Measurements from ENCODE around the gene LDB2. TPM values are rescaled to one million over a fixed set of nuclear protein-coding genes. Genes with fewer than 3 reads are reported as not detected.

LDB2 gene
- total and polyA plus RNA-seq, 2 donors (not counting 1 experiment from before 2014, with no cell fraction given), result not detected

DNA sequence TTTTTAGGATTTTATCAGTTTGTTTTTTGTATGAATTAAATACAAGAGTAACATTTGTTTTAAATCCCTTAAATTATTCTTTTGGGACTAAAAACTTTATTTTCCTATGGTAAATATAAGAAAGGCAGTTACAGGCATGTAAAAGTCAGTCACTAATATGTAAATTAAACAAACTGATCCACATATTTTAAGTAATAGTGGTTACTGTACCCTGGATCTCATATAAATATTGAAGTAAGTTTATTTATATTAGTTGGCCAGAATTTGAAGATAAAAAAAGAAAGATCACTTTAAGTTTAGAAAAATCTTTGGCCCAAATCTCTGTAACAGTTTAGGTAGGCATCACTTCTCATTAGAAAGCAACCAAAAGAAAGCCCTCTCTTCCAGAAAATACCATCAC lies 45.8 kb downstream of the LDB2 start:
- ATAC-seq (ENCODE audit: low read depth) (no peak), DNase-seq (no peak)
- H3K27me3 ChIP-seq (replicated peaks in 1 of 4; ENCODE audit: control extremely low read depth in 1 of 4, control insufficient read depth in 3 of 4, insufficient read depth in 4 of 4, low read length in 3 of 4), result no peaks in the 10 kb centered on the region
- TF ChIP-seq EZH2 (IDR thresholded peaks at IDR 0.05; ENCODE audit: borderline replicate concordance, insufficient read depth, low read depth, low read length, poor library complexity, severe bottlenecking), result no peak
- TF ChIP-seq, protein P1, sequence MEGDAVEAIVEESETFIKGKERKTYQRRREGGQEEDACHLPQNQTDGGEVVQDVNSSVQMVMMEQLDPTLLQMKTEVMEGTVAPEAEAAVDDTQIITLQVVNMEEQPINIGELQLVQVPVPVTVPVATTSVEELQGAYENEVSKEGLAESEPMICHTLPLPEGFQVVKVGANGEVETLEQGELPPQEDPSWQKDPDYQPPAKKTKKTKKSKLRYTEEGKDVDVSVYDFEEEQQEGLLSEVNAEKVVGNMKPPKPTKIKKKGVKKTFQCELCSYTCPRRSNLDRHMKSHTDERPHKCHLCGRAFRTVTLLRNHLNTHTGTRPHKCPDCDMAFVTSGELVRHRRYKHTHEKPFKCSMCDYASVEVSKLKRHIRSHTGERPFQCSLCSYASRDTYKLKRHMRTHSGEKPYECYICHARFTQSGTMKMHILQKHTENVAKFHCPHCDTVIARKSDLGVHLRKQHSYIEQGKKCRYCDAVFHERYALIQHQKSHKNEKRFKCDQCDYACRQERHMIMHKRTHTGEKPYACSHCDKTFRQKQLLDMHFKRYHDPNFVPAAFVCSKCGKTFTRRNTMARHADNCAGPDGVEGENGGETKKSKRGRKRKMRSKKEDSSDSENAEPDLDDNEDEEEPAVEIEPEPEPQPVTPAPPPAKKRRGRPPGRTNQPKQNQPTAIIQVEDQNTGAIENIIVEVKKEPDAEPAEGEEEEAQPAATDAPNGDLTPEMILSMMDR (IDR thresholded peaks at IDR 0.05), result no peak
- ChIA-PET CTCF (no interaction called here), POLR2A (no interaction called here)
- no peaks in the 10 kb centered on the region for H3K9me3 ChIP-seq (ENCODE audit: control extremely low read depth in 1 of 3, control insufficient read depth in 2 of 3, insufficient read depth in 1 of 3, low read length in 2 of 3)
- Mint-ChIP-seq H3K4me3 (no peak overlapping the region), H3K27me3 (no peaks in the 10 kb centered on the region), H3K4me1 (no peaks in the 10 kb centered on the region), H3K9me3 (ENCODE audit: insufficient read depth) (no peaks in the 10 kb centered on the region), H3K27ac (no peak overlapping the region)
- H4K20me1 ChIP-seq (ENCODE audit: control insufficient read depth, insufficient read depth, low read length, poor library complexity, severe bottlenecking), result no peaks in the 10 kb centered on the region
- no peaks in the 10 kb centered on the region for H3K36me3 ChIP-seq (replicated peaks in 1 of 2; ENCODE audit: control extremely low read depth in 1 of 2, control insufficient read depth in 1 of 2, extremely low read depth in 1 of 2, insufficient read depth in 2 of 2, low read length in 1 of 2)
- no peaks in the 10 kb centered on the region for H3K79me2 ChIP-seq (ENCODE audit: control insufficient read depth, insufficient read depth, low read length)
- no peak overlapping the region for H2AFZ ChIP-seq (ENCODE audit: insufficient read depth, low read depth, low read length, poor library complexity, severe bottlenecking)
- H3K4me1 ChIP-seq (ENCODE audit: control insufficient read depth in 2 of 2, insufficient read depth in 2 of 2, low read length in 2 of 2), result no peaks in the 10 kb centered on the region
- no peak overlapping the region for H3K4me2 ChIP-seq (replicated peaks; ENCODE audit: low read depth, low read length, poor library complexity, severe bottlenecking)
- no peak overlapping the region for H3K27ac ChIP-seq (ENCODE audit: low read length in 2 of 2)
- H3K4me3 ChIP-seq (ENCODE audit: control extremely low read depth in 1 of 5, extremely low read depth in 1 of 5, insufficient read depth in 1 of 5, low read depth in 2 of 5, low read length in 4 of 5), result no peak overlapping the region
- intact Hi-C loops (cut with micrococcal nuclease), result no loop called here
- no peak overlapping the region for H3K9ac ChIP-seq (ENCODE audit: low read length)

DNA sequence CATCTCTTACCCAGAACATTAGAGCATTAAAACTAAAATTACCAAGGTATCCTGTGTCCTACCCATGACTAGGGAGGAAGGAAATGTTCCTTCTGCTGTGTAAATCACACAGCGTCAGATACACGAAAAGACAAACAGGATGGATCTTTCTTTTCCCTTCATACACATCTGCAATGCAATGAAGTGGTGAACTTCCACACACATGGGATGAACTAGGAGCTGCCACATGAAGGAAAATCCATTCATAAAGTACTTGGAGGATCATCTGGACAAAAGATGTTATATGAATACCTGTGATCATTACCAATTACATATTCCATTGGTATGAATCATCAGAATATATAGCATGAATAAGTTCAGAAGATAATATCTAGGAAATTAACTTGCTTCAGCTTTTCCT lies 46.2 kb downstream of the LDB2 start:
- no peaks in the 10 kb centered on the region for H3K9me3 Mint-ChIP-seq (ENCODE audit: insufficient read depth)
- intact Hi-C loops (cut with micrococcal nuclease), result no loop called here
- ChIA-PET POLR2A (no interaction called here), CTCF (no interaction called here)
- H3K36me3 ChIP-seq (replicated peaks in 1 of 2; ENCODE audit: control extremely low read depth in 1 of 2, control insufficient read depth in 1 of 2, extremely low read depth in 1 of 2, insufficient read depth in 2 of 2, low read length in 1 of 2), result no peaks in the 10 kb centered on the region
- no peak overlapping the region for H3K27ac ChIP-seq (ENCODE audit: low read length in 2 of 2)
- DNase-seq (no peak), ATAC-seq (ENCODE audit: low read depth) (no peak)
- H3K4me3 ChIP-seq (ENCODE audit: control extremely low read depth in 1 of 5, extremely low read depth in 1 of 5, insufficient read depth in 1 of 5, low read depth in 2 of 5, low read length in 4 of 5), result no peak overlapping the region
- H3K4me1 Mint-ChIP-seq, result no peaks in the 10 kb centered on the region
- H4K20me1 ChIP-seq (ENCODE audit: control insufficient read depth, insufficient read depth, low read length, poor library complexity, severe bottlenecking), result no peaks in the 10 kb centered on the region
- H3K4me1 ChIP-seq (ENCODE audit: control insufficient read depth in 2 of 2, insufficient read depth in 2 of 2, low read length in 2 of 2), result no peaks in the 10 kb centered on the region
- H3K4me2 ChIP-seq (replicated peaks; ENCODE audit: low read depth, low read length, poor library complexity, severe bottlenecking), result no peak overlapping the region
- TF ChIP-seq EZH2 (IDR thresholded peaks at IDR 0.05; ENCODE audit: borderline replicate concordance, insufficient read depth, low read depth, low read length, poor library complexity, severe bottlenecking), result no peak
- TF ChIP-seq, protein P1 (IDR thresholded peaks at IDR 0.05), result no peak
- H2AFZ ChIP-seq (ENCODE audit: insufficient read depth, low read depth, low read length, poor library complexity, severe bottlenecking), result no peak overlapping the region
- H3K9me3 ChIP-seq (ENCODE audit: control extremely low read depth in 1 of 3, control insufficient read depth in 2 of 3, insufficient read depth in 1 of 3, low read length in 2 of 3), result no peaks in the 10 kb centered on the region
- no peak overlapping the region for H3K4me3 Mint-ChIP-seq
- H3K27ac Mint-ChIP-seq, result no peak overlapping the region
- no peaks in the 10 kb centered on the region for H3K79me2 ChIP-seq (ENCODE audit: control insufficient read depth, insufficient read depth, low read length)
- H3K27me3 ChIP-seq (replicated peaks in 1 of 4; ENCODE audit: control extremely low read depth in 1 of 4, control insufficient read depth in 3 of 4, insufficient read depth in 4 of 4, low read length in 3 of 4), result no peaks in the 10 kb centered on the region
- no peaks in the 10 kb centered on the region for H3K27me3 Mint-ChIP-seq
- no CpG with 5 or more reads among the region's 2 CpGs for WGBS (ENCODE audit: insufficient coverage)
- H3K9ac ChIP-seq (ENCODE audit: low read length), result no peak overlapping the region
